Tibial artery (tissue), 4 donors: ENCODE results near the gene RASGRP2.

Source experiments
- DNase-seq, 2 donors: peaks; one replicate each; pipeline ENCODE4 v3.0.0-alpha.2; 2019
- H3K27ac ChIP-seq, 2 donors: fragments of 200-600 bp; sonication (generic) in 1 of 2; 1 replicate in 1 of 2; 2 replicates in 1 of 2; pipeline ENCODE4 v1.5.1; 2018 to 2019; ENCODE audit warnings: mild to moderate bottlenecking in 1 of 2
- H3K27me3 ChIP-seq, 2 donors: fragments of 200-600 bp; sonication (generic) in 1 of 2; one replicate each; pipeline versions ENCODE4 v1.5.1 to v1.6.0; 2016 to 2019
- H3K36me3 ChIP-seq, 3 donors: fragments of 200-600 bp; sonication (generic) in 2 of 3; one replicate each; pipeline ENCODE4 v1.5.1; 2016 to 2019; ENCODE audit warnings: mild to moderate bottlenecking in 2 of 3
- H3K4me1 ChIP-seq, 4 donors: fragments of 200-600 bp; sonication (generic) in 2 of 4; 1 replicate in 3 of 4; 2 replicates in 1 of 4; pipeline ENCODE4 v1.5.1; 2016 to 2019
- H3K4me3 ChIP-seq, 2 donors: fragments of 200-600 bp; sonication (generic) in 1 of 2; 1 replicate in 1 of 2; 2 replicates in 1 of 2; pipeline ENCODE4 v1.5.1; 2018 to 2019; ENCODE audit warnings: mild to moderate bottlenecking in 2 of 2
- H3K9me3 ChIP-seq, 3 donors: fragments of 200-600 bp; sonication (generic) in 1 of 3; one replicate each; pipeline ENCODE4 v1.5.1; 2016 to 2019
- intact Hi-C: fragments of 100-400 bp; cut with DNase I; formaldehyde crosslinking; loops from one replicate; pipeline ENCODE4 v1.15.0; 2023; ENCODE audit warnings: low total_unique reads
- TF ChIP-seq, protein P1 (sequence below), 2 experiments: fragments of 200-600 bp in 1 of 2; fragments of 450-650 bp in 1 of 2; IDR thresholded peaks; one replicate each; pipeline ENCODE4 v1.5.1; 2017 to 2019; ENCODE audit warnings: antibody characterized with exemption in 2 of 2, mild to moderate bottlenecking in 1 of 2, moderate library complexity in 1 of 2

Gene RASGRP2

GRCh38 chr11:64745189-64745520 lies 1.2 kb upstream of the RASGRP2 start:
- peak overlapping the region; percentile 92 to 97 for H3K27ac ChIP-seq
- H3K9me3 ChIP-seq: no peaks in the 10 kb centered on the region
- H3K4me3 ChIP-seq: peak overlapping the region; percentile 79 to 87
- DNase-seq: peak; percentile 81 to 88
- peaks cover 2 to 8% (median 5%) of the 10 kb centered on the region in 3 donors for H3K36me3 ChIP-seq
- intact Hi-C loops: no loop called here
- no peaks in the 10 kb centered on the region for H3K27me3 ChIP-seq
- H3K4me1 ChIP-seq: peaks cover 0 to 53% (median 36%) of the 10 kb centered on the region in 4 donors
- TF ChIP-seq, protein P1, sequence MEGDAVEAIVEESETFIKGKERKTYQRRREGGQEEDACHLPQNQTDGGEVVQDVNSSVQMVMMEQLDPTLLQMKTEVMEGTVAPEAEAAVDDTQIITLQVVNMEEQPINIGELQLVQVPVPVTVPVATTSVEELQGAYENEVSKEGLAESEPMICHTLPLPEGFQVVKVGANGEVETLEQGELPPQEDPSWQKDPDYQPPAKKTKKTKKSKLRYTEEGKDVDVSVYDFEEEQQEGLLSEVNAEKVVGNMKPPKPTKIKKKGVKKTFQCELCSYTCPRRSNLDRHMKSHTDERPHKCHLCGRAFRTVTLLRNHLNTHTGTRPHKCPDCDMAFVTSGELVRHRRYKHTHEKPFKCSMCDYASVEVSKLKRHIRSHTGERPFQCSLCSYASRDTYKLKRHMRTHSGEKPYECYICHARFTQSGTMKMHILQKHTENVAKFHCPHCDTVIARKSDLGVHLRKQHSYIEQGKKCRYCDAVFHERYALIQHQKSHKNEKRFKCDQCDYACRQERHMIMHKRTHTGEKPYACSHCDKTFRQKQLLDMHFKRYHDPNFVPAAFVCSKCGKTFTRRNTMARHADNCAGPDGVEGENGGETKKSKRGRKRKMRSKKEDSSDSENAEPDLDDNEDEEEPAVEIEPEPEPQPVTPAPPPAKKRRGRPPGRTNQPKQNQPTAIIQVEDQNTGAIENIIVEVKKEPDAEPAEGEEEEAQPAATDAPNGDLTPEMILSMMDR (IDR thresholded peaks at IDR 0.05): no peak

DNA sequence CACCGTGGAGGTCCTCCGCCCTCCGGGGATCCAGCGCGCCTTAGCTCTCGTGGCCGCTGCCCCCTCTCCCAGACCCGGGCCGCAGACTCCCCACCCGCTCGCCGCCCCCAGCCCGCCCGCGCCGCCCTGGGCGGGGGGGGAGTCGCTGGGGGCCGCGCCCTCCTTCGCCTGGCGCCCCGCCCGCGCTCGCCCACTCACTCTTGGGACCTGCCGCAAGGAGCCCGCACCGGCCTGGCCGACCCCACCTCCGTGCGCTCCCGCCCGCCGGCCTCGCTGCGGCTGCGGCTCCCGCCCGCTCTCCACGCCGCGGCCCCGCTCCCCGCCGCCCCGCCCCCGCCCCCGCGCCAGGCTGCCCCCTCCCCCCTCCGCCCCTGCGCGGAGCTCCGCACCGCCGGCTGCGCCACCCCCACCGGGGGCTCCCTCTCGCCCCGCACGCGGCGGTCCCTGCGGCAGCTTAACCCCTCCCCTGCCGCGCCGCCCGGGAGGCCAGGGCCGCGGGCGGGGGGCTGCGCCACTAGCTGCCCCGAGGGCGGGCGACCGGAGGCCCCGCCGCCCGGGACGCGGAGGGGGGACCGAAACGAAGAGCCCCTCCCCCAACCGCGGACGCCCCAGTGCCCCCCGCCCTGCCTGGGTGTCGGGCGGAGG lies 724 bp upstream of the RASGRP2 start:
- H3K4me3 ChIP-seq: peak overlapping the region; percentile 79 to 87
- H3K4me1 ChIP-seq: peaks cover 0 to 53% (median 36%) of the 10 kb centered on the region in 4 donors
- peaks cover 1 to 7% (median 5%) of the 10 kb centered on the region in 3 donors for H3K36me3 ChIP-seq
- H3K27ac ChIP-seq: peak overlapping the region; percentile 92 to 97
- intact Hi-C loops: no loop called here
- H3K27me3 ChIP-seq: no peaks in the 10 kb centered on the region
- no peaks in the 10 kb centered on the region for H3K9me3 ChIP-seq
- TF ChIP-seq, protein P1 (IDR thresholded peaks at IDR 0.05): no peak
- no peak for DNase-seq

DNA sequence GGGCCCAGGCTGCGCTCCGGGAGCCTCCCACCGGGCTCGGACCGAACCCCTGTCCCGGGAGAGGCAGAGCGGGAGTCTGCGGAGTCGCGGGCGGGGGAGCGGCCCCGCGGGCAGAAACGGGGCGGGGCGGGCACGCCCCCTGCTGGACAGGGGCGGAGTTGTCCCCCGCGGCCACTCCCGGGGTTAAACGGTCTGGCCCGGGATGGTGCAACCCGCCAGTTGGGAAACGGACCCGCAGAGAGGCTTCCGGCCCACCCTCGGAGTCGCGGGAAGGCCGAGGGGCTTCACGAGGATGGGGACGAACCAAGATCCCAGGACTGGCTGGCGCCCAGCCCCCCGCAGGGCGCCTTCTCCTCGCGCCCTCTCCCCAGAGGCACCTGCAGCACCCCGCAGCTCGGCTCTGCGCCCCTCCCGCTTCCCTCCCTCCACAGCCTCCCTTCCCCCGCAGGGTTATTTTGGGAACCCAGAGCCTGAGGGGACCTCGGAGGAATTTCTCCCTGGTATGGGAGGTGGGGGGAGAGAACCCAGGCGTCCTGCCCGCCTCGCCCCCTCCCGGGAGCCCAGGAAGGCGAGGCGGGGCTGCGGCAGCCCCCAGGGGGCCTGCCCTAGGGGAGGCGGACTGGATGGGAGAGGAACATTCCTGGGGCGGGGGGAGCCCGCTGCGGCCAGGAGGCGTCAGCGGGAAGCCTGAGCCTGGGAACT lies 902 bp downstream of the RASGRP2 start:
- Histone ChIP-seq H3K27me3 (no peaks in the 10 kb centered on the region), H3K4me3 (peak overlapping the region; percentile 79 to 87), H3K36me3 (peaks cover 13 to 18% (median 14%) of the 10 kb centered on the region in 3 donors), H3K4me1 (peaks cover 0 to 53% (median 36%) of the 10 kb centered on the region in 4 donors), H3K9me3 (no peaks in the 10 kb centered on the region), H3K27ac (peak overlapping the region; percentile 92 to 97)
- TF ChIP-seq, protein P1 (IDR thresholded peaks at IDR 0.05): peak; percentile 84 to 86
- DNase-seq: peak; percentile 76 to 95
- intact Hi-C loops: no loop called here

DNA sequence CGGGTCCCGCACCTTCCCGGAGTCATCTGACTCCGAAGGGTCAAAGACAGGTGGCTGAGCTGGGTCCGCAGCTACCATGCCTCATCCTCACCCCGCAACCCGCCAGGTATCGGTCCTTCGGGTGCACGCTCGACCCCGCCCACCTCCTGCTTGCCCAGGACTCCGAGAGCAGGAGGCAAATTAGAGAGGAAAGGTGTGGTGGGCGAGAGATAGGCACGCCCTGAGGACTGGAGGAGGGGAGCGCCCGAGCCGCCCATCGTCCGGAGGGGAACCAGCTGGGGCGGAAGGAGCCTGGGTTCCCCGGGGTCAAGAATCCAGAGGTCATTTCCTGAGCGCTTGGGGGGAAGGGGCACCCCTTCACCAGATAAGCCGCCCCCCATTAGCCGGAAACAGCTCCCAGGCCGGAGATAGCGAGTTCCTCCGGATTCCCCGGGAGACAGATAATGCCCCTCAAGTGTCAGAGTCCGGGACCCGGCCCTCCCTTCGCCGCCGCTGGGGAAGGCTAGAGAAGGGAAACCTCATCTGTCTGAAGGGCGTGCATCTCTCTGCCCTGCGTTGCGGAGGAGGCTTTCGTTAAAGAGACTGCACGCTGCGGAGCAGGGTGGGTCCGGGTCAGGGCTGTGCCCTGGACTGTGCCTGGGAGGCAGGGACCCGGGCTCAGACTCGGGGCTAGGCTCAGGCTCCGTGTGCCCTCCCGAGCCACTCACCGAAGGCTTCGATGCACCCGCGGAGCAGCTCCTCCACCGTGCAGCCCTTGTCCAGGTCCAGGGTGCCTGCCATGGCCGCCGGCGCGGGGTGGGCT lies 1.7 kb downstream of the RASGRP2 start:
- peaks cover 15 to 24% (median 19%) of the 10 kb centered on the region in 3 donors for H3K36me3 ChIP-seq
- TF ChIP-seq, protein P1 (IDR thresholded peaks at IDR 0.05): no peak
- peaks cover 0 to 53% (median 36%) of the 10 kb centered on the region in 4 donors for H3K4me1 ChIP-seq
- no peak for DNase-seq
- no peaks in the 10 kb centered on the region for H3K27me3 ChIP-seq
- intact Hi-C loops: no loop called here
- no peaks in the 10 kb centered on the region for H3K9me3 ChIP-seq
- H3K4me3 ChIP-seq: peak overlapping the region; percentile 79 to 87
- peak overlapping the region; percentile 92 to 97 for H3K27ac ChIP-seq

DNA sequence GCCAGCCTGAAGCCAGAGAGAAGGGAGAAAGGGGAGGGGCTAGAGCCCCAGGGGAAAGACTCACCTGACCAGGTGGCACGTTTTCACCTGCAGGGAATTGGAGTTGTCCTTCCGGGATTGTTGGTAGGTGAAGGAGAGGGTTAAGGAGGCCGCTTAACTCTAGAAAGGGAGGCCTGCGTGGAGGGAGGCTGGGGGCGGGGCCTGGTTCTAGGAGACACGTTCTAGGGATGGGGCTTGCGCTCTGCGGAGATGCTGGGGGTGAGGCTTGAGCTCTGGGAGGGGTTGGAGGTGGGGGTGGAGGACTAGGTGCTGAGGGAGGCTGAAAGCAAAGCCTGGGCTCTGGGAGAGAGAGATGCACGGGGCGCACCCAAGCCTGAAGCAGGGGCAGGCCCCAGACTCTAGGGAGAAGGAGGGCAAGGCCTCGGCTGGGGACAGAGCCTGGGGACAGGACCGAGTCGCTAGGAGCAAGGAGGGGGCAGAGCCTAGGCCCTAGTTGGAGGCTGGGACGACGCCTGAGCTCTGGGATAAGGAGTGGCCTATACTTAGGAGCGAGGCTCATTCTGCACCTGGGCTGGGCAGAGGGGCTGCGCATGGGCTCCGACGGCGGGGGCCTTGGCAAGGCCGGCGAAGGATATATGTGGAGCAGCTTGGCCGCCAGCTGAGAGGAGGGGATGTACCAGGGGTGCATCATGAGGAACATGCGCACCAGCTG lies 2.4 kb downstream of the RASGRP2 start:
- H3K27ac ChIP-seq: peak overlapping the region; percentile 92 to 97
- H3K36me3 ChIP-seq: peaks cover 22 to 31% (median 26%) of the 10 kb centered on the region in 3 donors
- intact Hi-C loops: no loop called here
- TF ChIP-seq, protein P1 (IDR thresholded peaks at IDR 0.05): no peak
- H3K4me3 ChIP-seq: peak overlapping the region; percentile 79 to 87
- DNase-seq: no peak
- no peaks in the 10 kb centered on the region for H3K9me3 ChIP-seq
- H3K4me1 ChIP-seq: peaks cover 0 to 52% (median 35%) of the 10 kb centered on the region in 4 donors
- H3K27me3 ChIP-seq: no peaks in the 10 kb centered on the region
